ENCODE measurements around the gene SLC6A8.

The SLC6A8 gene

GRCh38 chrX:153706799-153707198 lies 19.1 kb downstream of the SLC6A8 start:
- ChIA-PET CTCF (interaction anchor here (1.7 to 2.5 kb wide), 2 partner anchors 8 to 39 kb away, joined by 4 to 8 read pairs; no protein-coding TSS in a partner anchor), POLR2A (no interaction called here)
- H3K4me3 ChIP-seq (ENCODE audit: low read depth, low read length), result no peak overlapping the region
- DNase-seq (ENCODE audit: low read depth, low spot score), result no peak
- TF ChIP-seq CTCF (IDR thresholded peaks at IDR 0.05; ENCODE audit: insufficient read depth, low read length, missing control alignments), result no peak

- POLR2A ChIA-PET, result no interaction called here
- CTCF ChIA-PET, result interaction anchor here (0.9 to 4.0 kb wide), 10 partner anchors 9 to 766 kb away, joined by 3 to 27 read pairs (median 7); no protein-coding TSS in a partner anchor
- no peak for DNase-seq (ENCODE audit: low read depth, low spot score)
- TF ChIP-seq CTCF (IDR thresholded peaks at IDR 0.05; ENCODE audit: insufficient read depth, low read length, missing control alignments), result no peak
- no peak overlapping the region for H3K4me3 ChIP-seq (ENCODE audit: low read depth, low read length)
Observed at GRCh38 chrX:153707406-153707805, 19.7 kb downstream of the SLC6A8 start.

- ChIA-PET CTCF (interaction anchor here (0.6 to 4.0 kb wide), 12 partner anchors 8 to 767 kb away, joined by 3 to 27 read pairs (median 6); no protein-coding TSS in a partner anchor), POLR2A (interaction anchor here (0.6 kb wide), 2 partner anchors 13 to 109 kb away, joined by 3 read pairs; no protein-coding TSS in a partner anchor)
- peak; percentile 60 for TF ChIP-seq CTCF (IDR thresholded peaks at IDR 0.05; ENCODE audit: insufficient read depth, low read length, missing control alignments)
- H3K4me3 ChIP-seq (ENCODE audit: low read depth, low read length), result no peak overlapping the region
- DNase-seq (ENCODE audit: low read depth, low spot score), result peak; percentile 16
Observed at GRCh38 chrX:153708415-153708814, 20.7 kb downstream of the SLC6A8 start.

GRCh38 chrX:153709726-153710674 lies 22.3 kb downstream of the SLC6A8 start:
- ChIA-PET POLR2A (no interaction called here), CTCF (interaction anchor here (1.8 to 4.0 kb wide), 5 partner anchors 9 to 171 kb away, joined by 5 to 27 read pairs (median 12); no protein-coding TSS in a partner anchor)
- no peak for TF ChIP-seq CTCF (IDR thresholded peaks at IDR 0.05; ENCODE audit: insufficient read depth, low read length, missing control alignments)
- H3K4me3 ChIP-seq (ENCODE audit: low read depth, low read length), result no peak overlapping the region
- DNase-seq (ENCODE audit: low read depth, low spot score), result no peak

GRCh38 chrX:153714256-153714655 lies 26.5 kb downstream of the SLC6A8 start:
- no peak overlapping the region for H3K4me3 ChIP-seq (ENCODE audit: low read depth, low read length)
- DNase-seq (ENCODE audit: low read depth, low spot score), result no peak
- ChIA-PET CTCF (interaction anchor here (0.9 kb wide), 1 partner anchor 105 kb away, joined by 3 read pairs; no protein-coding TSS in a partner anchor), POLR2A (no interaction called here)
- TF ChIP-seq CTCF (IDR thresholded peaks at IDR 0.05; ENCODE audit: insufficient read depth, low read length, missing control alignments), result no peak

- ChIA-PET CTCF (interaction anchor here (1.9 kb wide), 1 partner anchor 9 kb away, joined by 6 read pairs; no protein-coding TSS in a partner anchor), POLR2A (no interaction called here)
- H3K4me3 ChIP-seq (ENCODE audit: low read depth, low read length), result no peak overlapping the region
- DNase-seq (ENCODE audit: low read depth, low spot score), result no peak
- no peak for TF ChIP-seq CTCF (IDR thresholded peaks at IDR 0.05; ENCODE audit: insufficient read depth, low read length, missing control alignments)
Observed at GRCh38 chrX:153717445-153717844, 29.7 kb downstream of the SLC6A8 start.
